SK-N-SH (cell line): ENCODE data around the gene ADAMTS4. TPM values are rescaled to one million over a fixed set of nuclear protein-coding genes. Genes with fewer than 3 reads are reported as not detected.

Experiments
- CTCF ChIA-PET: fragments of 300-600, 350-600 bp; formaldehyde crosslinking; extraction: SDS; loops from one replicate; lab custom pipeline; 2021; lab: Yijun Ruan, JAX
- POLR2A ChIA-PET: fragments of 350-600 bp; sonication (Branson Sonifier 250); formaldehyde crosslinking; extraction: SDS; loops from one replicate; lab custom pipeline; 2020; ENCODE audit warnings: antibody characterized with exemption, inconsistent platforms; lab: Yijun Ruan, JAX
- DNase-seq: peaks from one replicate; pipeline ENCODE4 v3.0.0; 2012
- H2AFZ ChIP-seq: fragments of 200-600 bp; sonication (generic); 2 replicates; pipeline ENCODE4 v1.8.1; 2016; ENCODE audit warnings: antibody characterized with exemption, mild to moderate bottlenecking, low read depth
- H3F3A ChIP-seq: fragments of 200-600 bp; sonication (generic); replicated peaks from 2 replicates; pipeline ENCODE3; 2016; ENCODE audit warnings: antibody characterized with exemption, mild to moderate bottlenecking; ENCODE audit not compliant: insufficient read depth
- H3K27ac ChIP-seq, 2 experiments: fragments of 200-500 bp in 1 of 2; fragments of 200-600 bp in 1 of 2; sonication (Bioruptor generic) in 1 of 2; sonication (generic), shearing (Covaris generic) in 1 of 2; 2 replicates each; pipeline versions ENCODE4 v1.5.1 to v1.6.1; 2014 to 2016; ENCODE audit warnings: low read depth in 2 of 2, inconsistent platforms in 1 of 2, low read length in 1 of 2, mild to moderate bottlenecking in 1 of 2, mixed read lengths in 1 of 2
- H3K27me3 ChIP-seq: fragments of 200-600 bp; sonication (generic), shearing (Covaris generic); 2 replicates; pipeline ENCODE4 v1.6.1; 2016; ENCODE audit warnings: mixed run types; ENCODE audit not compliant: insufficient read depth
- H3K36me3 ChIP-seq, 2 experiments: fragments of 200-500 bp in 1 of 2; fragments of 200-600 bp in 1 of 2; sonication (Bioruptor generic) in 1 of 2; sonication (generic) in 1 of 2; replicated peaks in 1 of 2; 2 replicates each; pipeline versions ENCODE3 to v1.5.1; 2014 to 2016; ENCODE audit warnings: low read length in 1 of 2, mild to moderate bottlenecking in 1 of 2; ENCODE audit not compliant: insufficient read depth in 2 of 2, control insufficient read depth in 1 of 2
- H3K4me1 ChIP-seq, 2 experiments: fragments of 200-500 bp in 1 of 2; fragments of 200-600 bp in 1 of 2; sonication (Bioruptor generic) in 1 of 2; sonication (generic), shearing (Covaris generic) in 1 of 2; 2 replicates each; pipeline versions ENCODE4 v1.5.1 to v1.6.1; 2014 to 2016; ENCODE audit warnings: low read depth in 1 of 2, low read length in 1 of 2, mixed run types in 1 of 2; ENCODE audit not compliant: insufficient read depth in 2 of 2, control insufficient read depth in 1 of 2
- H3K4me2 ChIP-seq: fragments of 200-600 bp; sonication (generic), shearing (Covaris generic); 2 replicates; pipeline ENCODE4 v1.6.1; 2017; ENCODE audit warnings: mixed run types
- H3K4me3 ChIP-seq, 2 experiments: fragments of 200-500 bp in 1 of 2; fragments of 200-600 bp in 1 of 2; sonication (Bioruptor generic) in 1 of 2; sonication (generic), shearing (Covaris generic) in 1 of 2; 2 replicates each; pipeline versions ENCODE4 v1.5.1 to v1.8.1; 2014 to 2016; ENCODE audit warnings: low read depth in 2 of 2, inconsistent platforms in 1 of 2, low read length in 1 of 2, mild to moderate bottlenecking in 1 of 2, mixed read lengths in 1 of 2, moderate library complexity in 1 of 2
- H3K79me2 ChIP-seq: fragments of 200-600 bp; sonication (generic); 2 replicates; pipeline ENCODE4 v1.8.1; 2017; ENCODE audit warnings: mild to moderate bottlenecking; ENCODE audit not compliant: insufficient read depth
- H3K9ac ChIP-seq: fragments of 200-600 bp; sonication (generic); 2 replicates; pipeline ENCODE4 v1.6.1; 2017; ENCODE audit warnings: mixed run types
- H3K9me2 ChIP-seq: fragments of 200-600 bp; sonication (generic); 2 replicates; pipeline ENCODE4 v1.6.1; 2017; ENCODE audit warnings: mixed run types
- H3K9me3 ChIP-seq: fragments of 200-600 bp; sonication (generic); 2 replicates; pipeline ENCODE4 v1.6.1; 2017; ENCODE audit warnings: mixed run types, mild to moderate bottlenecking, moderate library complexity
- H4K20me1 ChIP-seq: fragments of 200-600 bp; sonication (generic); 2 replicates; pipeline ENCODE4 v1.6.1; 2017; ENCODE audit warnings: mild to moderate bottlenecking, mixed run types; ENCODE audit not compliant: insufficient read depth
- ELF1 ChIP-seq: IDR thresholded peaks from 2 replicates; pipeline ENCODE4 v1.4.0; 2012
- FOXJ3 ChIP-seq: sonication (generic); formaldehyde crosslinking; IDR thresholded peaks from 2 replicates; pipeline ENCODE4 v1.5.1; 2020; ENCODE audit warnings: mild to moderate bottlenecking, missing genetic modification reagents
- FOXM1 ChIP-seq: IDR thresholded peaks from 2 replicates; pipeline ENCODE4 v1.4.0; 2012; ENCODE audit warnings: low read depth, mild to moderate bottlenecking
- GATA2 ChIP-seq: sonication (generic); formaldehyde crosslinking; IDR thresholded peaks from 2 replicates; pipeline ENCODE4 v1.5.0; 2020; ENCODE audit warnings: mild to moderate bottlenecking, missing genetic modification reagents
- JUND ChIP-seq: IDR thresholded peaks from 2 replicates; pipeline ENCODE4 v1.4.0; 2012
- MXI1 ChIP-seq: IDR thresholded peaks from 2 replicates; pipeline ENCODE4 v1.6.1; 2012; ENCODE audit warnings: mild to moderate bottlenecking, low read depth, low read length, improper control_type of control experiment
- NFIC ChIP-seq: IDR thresholded peaks from 2 replicates; pipeline ENCODE4 v1.4.0; 2012; ENCODE audit warnings: borderline replicate concordance
- NRF1 ChIP-seq: IDR thresholded peaks from 2 replicates; pipeline ENCODE4 v1.6.1; 2012; ENCODE audit warnings: low read depth, mild to moderate bottlenecking, low read length
- POLR2AphosphoS5 ChIP-seq: IDR thresholded peaks from 2 replicates; pipeline ENCODE4 v1.6.1; 2012; ENCODE audit warnings: low read depth, low read length
- RAD21 ChIP-seq: IDR thresholded peaks from 2 replicates; pipeline ENCODE4 v1.6.1; 2012; ENCODE audit warnings: mild to moderate bottlenecking, low read length
- RCOR1 ChIP-seq: fragments of 150-350 bp; IDR thresholded peaks from 2 replicates; pipeline ENCODE4 v1.6.1; 2017; ENCODE audit warnings: antibody characterized with exemption, low read length
- RFX5 ChIP-seq: IDR thresholded peaks from 2 replicates; pipeline ENCODE4 v1.6.1; 2012; ENCODE audit warnings: mild to moderate bottlenecking, improper control_type of control experiment, low read length
- SIN3A ChIP-seq: IDR thresholded peaks from 2 replicates; pipeline ENCODE4 v1.6.1; 2012; ENCODE audit warnings: low read depth, mild to moderate bottlenecking, low read length, moderate library complexity, borderline replicate concordance
- SMC3 ChIP-seq: IDR thresholded peaks from 2 replicates; pipeline ENCODE4 v1.6.1; 2012; ENCODE audit warnings: low read depth, low read length, improper control_type of control experiment
- TEAD4 ChIP-seq: IDR thresholded peaks from 2 replicates; pipeline ENCODE4 v1.4.0; 2012; ENCODE audit warnings: mild to moderate bottlenecking, borderline replicate concordance; ENCODE audit not compliant: insufficient read depth
- YY1 ChIP-seq: IDR thresholded peaks from 2 replicates; pipeline ENCODE4 v1.4.0; 2012; ENCODE audit warnings: low read depth, mild to moderate bottlenecking
- WGBS: methylation state at CpG from one replicate; pipeline ENCODE4 v1.1.6; 2017; ENCODE audit warnings: low lambda C conversion rate; 5-methylcytosine and 5-hydroxymethylcytosine counted together
- polyA plus RNA-seq, 3 experiments: library from polyadenylated mRNA; depleted of rRNA; stranded (reverse); fragments of >200 nt; gene quantifications; 2 replicates each; pipeline ENCODE4 v1.2.3, GENCODE V29; 2012
- TF ChIP-seq, protein P1 (sequence below): fragments of 150-350 bp; IDR thresholded peaks from 2 replicates; pipeline ENCODE4 v1.6.1; 2017; ENCODE audit warnings: antibody characterized with exemption, low read length, low read depth, borderline replicate concordance
- TF ChIP-seq, protein P2 (sequence below): IDR thresholded peaks from 2 replicates; pipeline ENCODE4; 2012
- TF ChIP-seq, protein P3 (sequence below): IDR thresholded peaks from 2 replicates; pipeline ENCODE4 v1.4.0; 2012; ENCODE audit warnings: low read depth, borderline replicate concordance
- TF ChIP-seq, protein P4 (sequence below): IDR thresholded peaks from 2 replicates; pipeline ENCODE4 v1.4.0; 2012; ENCODE audit warnings: low read depth
- TF ChIP-seq, protein P5 (sequence below): fragments of 150-350 bp; IDR thresholded peaks from 2 replicates; pipeline ENCODE4 v1.6.1; 2016; ENCODE audit warnings: mild to moderate bottlenecking, low read depth, low read length

The ADAMTS4 gene
- polyA plus RNA-seq, 1 of the 3 experiments (the other 2 are of a cell fraction): 1.2 TPM

DNA sequence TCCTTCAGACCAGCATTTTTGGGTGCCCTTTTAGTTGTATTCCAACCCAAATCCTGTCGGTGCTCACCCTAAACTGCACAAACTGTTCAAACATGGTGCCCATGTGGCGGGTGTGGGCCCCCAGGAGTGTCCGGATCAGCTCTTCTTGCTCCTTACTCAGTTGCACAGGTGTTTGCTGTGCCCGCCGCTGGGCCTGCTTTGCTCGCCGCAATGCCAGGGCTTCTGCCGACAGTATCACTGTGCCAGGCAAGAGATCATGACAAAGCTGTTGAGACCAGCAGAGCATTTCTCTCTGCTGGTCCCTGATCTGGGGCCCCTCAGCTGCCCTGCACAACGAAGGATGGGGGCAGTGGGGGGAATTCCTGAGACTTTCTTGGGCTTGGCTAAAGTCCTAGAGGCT is 34.2 kb upstream of the ADAMTS4 start (continued):
- TF ChIP-seq, protein P1, sequence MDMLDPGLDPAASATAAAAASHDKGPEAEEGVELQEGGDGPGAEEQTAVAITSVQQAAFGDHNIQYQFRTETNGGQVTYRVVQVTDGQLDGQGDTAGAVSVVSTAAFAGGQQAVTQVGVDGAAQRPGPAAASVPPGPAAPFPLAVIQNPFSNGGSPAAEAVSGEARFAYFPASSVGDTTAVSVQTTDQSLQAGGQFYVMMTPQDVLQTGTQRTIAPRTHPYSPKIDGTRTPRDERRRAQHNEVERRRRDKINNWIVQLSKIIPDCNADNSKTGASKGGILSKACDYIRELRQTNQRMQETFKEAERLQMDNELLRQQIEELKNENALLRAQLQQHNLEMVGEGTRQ: no peak
- no peak for TF ChIP-seq MXI1
- no peak for TF ChIP-seq YY1
- TF ChIP-seq RCOR1: no peak
- TF ChIP-seq SMC3: no peak
- no peak for TF ChIP-seq ELF1
- TF ChIP-seq, protein P2, sequence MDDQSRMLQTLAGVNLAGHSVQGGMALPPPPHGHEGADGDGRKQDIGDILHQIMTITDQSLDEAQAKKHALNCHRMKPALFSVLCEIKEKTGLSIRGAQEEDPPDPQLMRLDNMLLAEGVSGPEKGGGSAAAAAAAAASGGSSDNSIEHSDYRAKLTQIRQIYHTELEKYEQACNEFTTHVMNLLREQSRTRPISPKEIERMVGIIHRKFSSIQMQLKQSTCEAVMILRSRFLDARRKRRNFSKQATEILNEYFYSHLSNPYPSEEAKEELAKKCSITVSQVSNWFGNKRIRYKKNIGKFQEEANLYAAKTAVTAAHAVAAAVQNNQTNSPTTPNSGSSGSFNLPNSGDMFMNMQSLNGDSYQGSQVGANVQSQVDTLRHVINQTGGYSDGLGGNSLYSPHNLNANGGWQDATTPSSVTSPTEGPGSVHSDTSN: no peak
- TF ChIP-seq NRF1: no peak
- TF ChIP-seq FOXJ3 (CRISPR knock-in tag): no peak
- TF ChIP-seq SIN3A: no peak

DNA sequence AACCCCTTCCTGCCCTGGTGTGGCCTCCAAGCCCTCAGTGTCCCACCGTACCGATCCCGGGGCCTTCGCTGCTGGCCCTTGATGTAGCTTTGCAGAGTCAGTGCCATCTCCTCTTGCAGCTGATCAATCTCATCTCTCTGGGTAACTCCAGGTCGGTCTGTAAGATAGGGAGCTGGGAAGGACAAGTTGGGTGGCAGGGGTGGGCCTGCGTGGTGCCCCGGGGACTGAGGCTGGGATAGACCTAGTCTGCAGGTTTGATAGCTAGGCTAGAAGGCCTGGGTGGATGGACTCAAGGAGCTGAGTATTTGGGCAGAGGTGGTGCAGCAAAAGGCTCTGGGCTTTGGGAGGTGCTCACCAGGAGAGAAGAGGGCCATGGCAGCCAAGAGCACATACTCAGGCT is 31.9 kb upstream of the ADAMTS4 start:
- ChIA-PET POLR2A (no interaction called here), CTCF (interaction anchor here (1.0 to 6.3 kb wide), 9 partner anchors 29 to 152 kb away, joined by 3 to 76 read pairs (median 6); partner anchors contain the start of genes CFAP126 and NDUFS2)
- Histone ChIP-seq H3K27me3 (no peaks in the 10 kb centered on the region), H3K9ac (no peak overlapping the region), H3K4me3 (no peak overlapping the region), H3K9me2 (no peaks in the 10 kb centered on the region), H3K4me2 (no peak overlapping the region), H3K27ac (no peak overlapping the region), H3K4me1 (peaks cover 8 to 16% of the 10 kb centered on the region in 2 experiments; a peak in 3 of 4 replicates), H3K36me3 (peaks cover 0 to 20% of the 10 kb centered on the region in 2 experiments), H4K20me1 (no peaks in the 10 kb centered on the region), H3K79me2 (no peaks in the 10 kb centered on the region), H2AFZ (no peak overlapping the region), H3F3A (peaks cover 5% of the 10 kb centered on the region), H3K9me3 (no peaks in the 10 kb centered on the region)
- no peak for TF ChIP-seq POLR2AphosphoS5
- TF ChIP-seq TEAD4: no peak
- no peak for TF ChIP-seq RFX5
- no peak for TF ChIP-seq GATA2 (CRISPR knock-in tag)
- no peak for TF ChIP-seq NRF1
- TF ChIP-seq, protein P2: no peak
- no peak for TF ChIP-seq RAD21
- TF ChIP-seq, protein P3, sequence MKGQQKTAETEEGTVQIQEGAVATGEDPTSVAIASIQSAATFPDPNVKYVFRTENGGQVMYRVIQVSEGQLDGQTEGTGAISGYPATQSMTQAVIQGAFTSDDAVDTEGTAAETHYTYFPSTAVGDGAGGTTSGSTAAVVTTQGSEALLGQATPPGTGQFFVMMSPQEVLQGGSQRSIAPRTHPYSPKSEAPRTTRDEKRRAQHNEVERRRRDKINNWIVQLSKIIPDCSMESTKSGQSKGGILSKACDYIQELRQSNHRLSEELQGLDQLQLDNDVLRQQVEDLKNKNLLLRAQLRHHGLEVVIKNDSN: no peak
- no peak for TF ChIP-seq FOXM1
- TF ChIP-seq JUND: no peak
- no peak for TF ChIP-seq NFIC
- TF ChIP-seq, protein P4, sequence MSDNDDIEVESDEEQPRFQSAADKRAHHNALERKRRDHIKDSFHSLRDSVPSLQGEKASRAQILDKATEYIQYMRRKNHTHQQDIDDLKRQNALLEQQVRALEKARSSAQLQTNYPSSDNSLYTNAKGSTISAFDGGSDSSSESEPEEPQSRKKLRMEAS: no peak
- TF ChIP-seq, protein P5, sequence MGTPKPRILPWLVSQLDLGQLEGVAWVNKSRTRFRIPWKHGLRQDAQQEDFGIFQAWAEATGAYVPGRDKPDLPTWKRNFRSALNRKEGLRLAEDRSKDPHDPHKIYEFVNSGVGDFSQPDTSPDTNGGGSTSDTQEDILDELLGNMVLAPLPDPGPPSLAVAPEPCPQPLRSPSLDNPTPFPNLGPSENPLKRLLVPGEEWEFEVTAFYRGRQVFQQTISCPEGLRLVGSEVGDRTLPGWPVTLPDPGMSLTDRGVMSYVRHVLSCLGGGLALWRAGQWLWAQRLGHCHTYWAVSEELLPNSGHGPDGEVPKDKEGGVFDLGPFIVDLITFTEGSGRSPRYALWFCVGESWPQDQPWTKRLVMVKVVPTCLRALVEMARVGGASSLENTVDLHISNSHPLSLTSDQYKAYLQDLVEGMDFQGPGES: no peak
- 100% methylated on average over 4 of the region's 7 CpGs for WGBS
- DNase-seq: no peak
